ENCODE results near the gene RALGDS.
"Not testable (repeated sequence)": the region's sequence is repeated elsewhere in the genome, so short reads cannot be mapped to it uniquely, and the experiment has no call there.

RALGDS gene

DNA sequence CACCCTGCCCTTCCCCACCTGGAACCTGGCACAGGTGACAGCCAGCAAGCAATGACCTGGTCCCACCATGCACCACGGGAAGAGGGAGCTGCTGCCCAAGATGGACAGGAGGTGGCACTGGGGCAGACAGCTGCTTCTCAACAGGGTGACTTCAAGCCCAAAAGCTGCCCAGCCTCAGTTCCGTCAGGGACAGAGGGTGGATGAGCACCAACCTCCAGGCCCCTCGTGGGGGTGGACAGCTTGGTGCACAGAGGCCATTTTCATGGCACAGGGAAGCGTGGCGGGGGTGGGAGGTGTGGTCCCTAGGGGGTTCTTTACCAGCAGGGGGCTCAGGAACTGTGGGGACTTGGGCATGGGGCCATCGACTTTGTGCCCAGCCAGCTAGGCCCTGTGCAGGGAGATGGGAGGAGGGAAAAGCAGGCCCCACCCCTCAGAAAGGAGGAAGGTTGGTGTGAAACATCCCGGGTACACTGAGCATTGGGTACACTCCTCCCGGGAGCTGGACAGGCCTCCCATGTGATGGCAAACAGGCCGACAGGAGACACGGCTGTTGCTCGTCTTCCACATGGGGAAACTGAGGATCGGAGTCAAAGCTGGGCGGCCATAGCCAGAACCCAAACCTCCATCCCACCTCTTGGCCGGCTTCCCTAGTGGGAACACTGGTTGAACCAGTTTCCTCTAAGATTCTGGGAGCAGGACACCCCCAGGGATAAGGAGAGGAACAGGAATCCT lies 57.4 kb downstream of the RALGDS start:
- no peak for DNase-seq

DNA sequence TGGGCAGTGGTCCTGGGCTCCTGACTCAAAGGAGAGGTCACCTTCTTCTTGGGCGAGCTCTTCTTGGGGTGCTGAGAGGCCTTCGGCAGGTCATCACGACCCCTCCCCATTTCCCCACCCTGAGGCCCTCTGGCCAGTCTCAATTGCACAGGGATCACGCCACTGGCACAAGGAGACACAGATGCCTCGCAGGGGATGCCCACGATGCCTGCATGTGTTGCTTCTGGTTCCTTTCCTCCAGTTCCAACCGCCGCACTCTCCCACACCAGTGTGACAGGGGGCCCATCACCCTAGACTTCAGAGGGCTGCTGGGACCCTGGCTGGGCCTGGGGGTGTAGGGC lies 57.9 kb downstream of the RALGDS start:
- no peak for DNase-seq

DNA sequence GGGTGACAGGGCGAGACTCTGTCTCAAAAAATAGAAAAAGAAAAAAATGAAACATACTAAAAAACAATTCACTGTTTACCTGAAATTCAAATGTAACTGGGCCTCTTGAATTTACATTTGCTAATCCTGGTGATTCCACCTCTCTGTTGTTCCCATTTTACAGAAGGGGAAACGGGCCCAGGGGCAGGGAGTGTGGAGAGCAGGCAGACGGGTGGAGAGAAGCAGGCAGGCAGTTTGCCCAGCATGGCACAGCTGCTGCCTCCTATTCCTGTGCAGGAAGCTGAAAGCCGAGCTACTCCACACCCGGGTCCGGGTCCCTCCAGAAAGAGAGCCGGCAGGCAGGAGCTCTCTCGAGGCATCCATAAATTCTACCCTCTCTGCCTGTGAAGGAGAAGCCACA lies 58.5 kb downstream of the RALGDS start:
- not testable (repeated sequence) for DNase-seq

DNA sequence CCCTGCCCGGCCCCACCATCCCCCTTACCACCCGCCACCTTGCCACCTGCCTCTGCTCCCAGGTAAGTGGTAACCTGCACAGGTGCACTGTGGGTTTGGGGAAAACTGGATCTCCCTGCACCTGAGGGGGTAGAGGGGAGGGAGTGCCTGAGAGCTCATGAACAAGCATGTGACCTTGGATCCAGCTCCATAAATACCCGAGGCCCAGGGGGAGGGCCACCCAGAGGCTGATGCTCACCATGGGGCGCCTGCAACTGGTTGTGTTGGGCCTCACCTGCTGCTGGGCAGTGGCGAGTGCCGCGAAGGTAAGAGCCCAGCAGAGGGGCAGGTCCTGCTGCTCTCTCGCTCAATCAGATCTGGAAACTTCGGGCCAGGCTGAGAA lies 59.3 kb downstream of the RALGDS start, which contains the start of gene CEL:
Gene CEL, plus strand, starts transcription at position 218 of the 382 bp plus-strand sequence. Its CDS starts 22 bp downstream, at position 240.
- peak in 1 of 2 experiments; percentile 19 for DNase-seq

DNA sequence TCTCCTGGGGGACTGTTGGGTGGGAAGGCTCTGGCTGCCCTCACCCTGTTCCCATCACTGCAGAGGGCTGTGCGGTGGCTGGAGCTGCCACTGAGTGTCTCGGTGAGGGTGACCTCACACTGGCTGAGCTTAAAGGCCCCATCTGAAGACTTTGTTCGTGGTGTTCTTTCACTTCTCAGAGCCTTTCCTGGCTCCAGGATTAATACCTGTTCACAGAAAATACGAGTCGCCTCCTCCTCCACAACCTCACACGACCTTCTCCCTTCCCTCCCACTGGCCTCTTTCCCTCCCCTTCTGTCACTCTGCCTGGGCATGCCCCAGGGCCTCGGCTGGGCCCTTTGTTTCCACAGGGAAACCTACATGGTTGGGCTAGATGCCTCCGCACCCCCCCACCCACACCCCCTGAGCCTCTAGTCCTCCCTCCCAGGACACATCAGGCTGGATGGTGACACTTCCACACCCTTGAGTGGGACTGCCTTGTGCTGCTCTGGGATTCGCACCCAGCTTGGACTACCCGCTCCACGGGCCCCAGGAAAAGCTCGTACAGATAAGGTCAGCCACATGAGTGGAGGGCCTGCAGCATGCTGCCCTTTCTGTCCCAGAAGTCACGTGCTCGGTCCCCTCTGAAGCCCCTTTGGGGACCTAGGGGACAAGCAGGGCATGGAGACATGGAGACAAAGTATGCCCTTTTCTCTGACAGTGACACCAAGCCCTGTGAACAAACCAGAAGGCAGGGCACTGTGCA lies 59.8 kb downstream of the RALGDS start:
- DNase-seq, result peak in 1 of 2 experiments; percentile 38

DNA sequence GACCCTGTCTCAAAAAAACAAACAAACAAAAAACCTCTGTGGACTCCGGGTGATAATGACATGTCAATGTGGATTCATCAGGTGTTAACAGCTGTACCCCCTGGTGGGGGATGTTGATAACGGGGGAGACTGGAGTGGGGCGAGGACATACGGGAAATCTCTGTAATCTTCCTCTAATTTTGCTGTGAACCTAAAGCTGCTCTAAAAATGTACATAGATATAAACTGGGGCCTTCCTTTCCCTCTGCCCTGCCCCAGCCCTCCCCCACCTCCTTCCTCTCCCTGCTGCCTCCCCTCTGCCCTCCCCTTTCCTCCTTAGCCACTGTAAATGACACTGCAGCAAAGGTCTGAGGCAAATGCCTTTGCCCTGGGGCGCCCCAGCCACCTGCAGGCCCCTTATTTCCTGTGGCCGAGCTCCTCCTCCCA lies 60.6 kb downstream of the RALGDS start:
- no peak for DNase-seq

DNA sequence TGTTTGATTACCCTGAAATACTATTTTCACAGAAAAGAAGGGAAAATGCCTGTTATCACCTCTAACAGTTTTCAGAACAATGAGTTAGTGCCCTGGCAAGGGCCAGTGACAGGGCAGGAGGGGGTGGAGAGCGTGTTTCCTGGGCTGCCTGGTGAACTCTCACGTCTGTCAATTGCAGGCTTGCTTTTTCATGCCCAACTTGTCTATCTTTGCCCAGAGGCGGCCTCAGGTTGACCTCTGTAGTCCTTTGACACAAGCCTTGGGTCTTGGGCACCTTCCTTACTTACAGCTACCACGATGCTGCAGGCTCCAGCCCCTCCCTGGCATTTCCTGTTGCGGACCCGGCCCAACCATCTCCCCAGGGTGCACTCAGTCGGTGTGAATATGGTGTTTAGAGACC lies 61.4 kb downstream of the RALGDS start:
- DNase-seq, result no peak

DNA sequence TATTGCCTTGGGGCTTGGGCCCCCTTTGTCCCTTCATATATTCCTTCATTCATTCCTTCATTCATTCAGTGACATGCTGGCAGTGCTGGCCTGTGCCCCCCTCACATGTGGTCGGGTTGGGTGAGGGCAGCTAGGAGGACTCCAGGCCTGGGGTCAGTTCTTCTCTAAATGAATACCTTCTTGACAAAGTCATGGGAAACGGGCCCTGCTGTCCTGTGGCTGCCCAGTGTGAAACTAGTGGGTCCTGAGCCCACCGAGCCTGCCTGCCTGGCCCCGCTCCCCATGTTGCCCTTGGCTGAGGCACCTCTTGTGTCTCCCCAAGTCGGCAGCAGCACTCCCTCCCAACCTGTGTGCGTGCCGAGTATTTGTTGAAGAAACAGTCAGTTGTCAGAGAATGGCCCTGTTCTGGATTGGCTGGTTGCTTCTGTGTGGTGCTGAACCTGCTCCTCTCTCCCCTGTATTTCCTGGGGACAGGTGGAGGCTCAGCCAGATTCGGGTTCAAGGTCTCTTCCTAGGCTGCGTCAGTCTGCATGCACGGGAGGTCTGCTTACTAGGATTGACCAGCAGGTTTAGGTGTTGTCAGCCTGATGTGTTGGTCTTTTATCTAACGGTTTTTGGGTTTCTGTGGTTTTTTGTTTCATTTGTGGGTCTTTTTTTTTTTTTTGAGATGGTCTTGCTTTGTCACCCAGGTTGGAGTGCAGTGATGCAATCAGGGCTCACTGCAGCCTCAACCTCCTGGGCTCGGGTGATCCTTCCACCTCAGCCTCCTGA lies 62.3 kb downstream of the RALGDS start:
- no peak for DNase-seq

DNA sequence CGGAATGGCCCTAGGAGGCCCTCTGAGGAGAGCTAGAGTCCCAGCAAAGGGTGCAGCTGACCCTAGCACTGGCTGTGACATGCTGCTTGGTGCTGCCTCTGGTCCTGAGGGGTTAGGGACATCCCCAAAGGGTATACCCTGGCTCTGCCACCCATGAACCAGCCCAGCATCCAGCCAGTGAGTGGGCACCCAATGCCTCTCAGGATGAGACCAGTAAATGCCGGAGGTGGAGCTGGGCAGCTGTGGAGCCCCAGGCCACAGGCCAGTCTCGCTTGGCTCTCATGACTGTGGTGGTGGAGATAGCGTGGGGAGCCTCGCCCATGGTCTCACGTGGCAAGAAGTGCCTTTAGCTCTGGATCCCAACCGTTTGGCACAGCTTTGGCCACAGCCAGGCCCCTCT lies 63.0 kb downstream of the RALGDS start:
- no peak for DNase-seq

DNA sequence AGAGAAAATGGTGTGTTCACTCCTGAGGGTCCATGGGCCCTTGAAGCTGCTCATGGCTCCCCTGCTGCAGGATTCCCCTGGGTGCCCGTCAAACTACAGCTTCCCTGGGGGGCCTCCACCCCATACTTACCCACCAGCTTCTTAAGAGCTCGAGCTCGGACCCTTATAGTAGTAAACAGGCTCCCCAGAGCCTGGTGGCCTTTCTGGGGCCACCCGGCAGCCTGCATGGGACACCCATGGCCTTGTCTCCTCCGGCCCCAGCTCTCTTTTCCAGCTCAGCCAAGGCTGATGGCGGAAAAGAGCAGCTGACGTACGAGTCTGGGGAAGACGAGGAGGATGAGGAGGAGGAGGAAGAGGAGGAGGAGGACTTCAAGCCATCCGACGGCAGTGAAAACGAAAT lies 63.5 kb downstream of the RALGDS start:
- no peak for DNase-seq

DNA sequence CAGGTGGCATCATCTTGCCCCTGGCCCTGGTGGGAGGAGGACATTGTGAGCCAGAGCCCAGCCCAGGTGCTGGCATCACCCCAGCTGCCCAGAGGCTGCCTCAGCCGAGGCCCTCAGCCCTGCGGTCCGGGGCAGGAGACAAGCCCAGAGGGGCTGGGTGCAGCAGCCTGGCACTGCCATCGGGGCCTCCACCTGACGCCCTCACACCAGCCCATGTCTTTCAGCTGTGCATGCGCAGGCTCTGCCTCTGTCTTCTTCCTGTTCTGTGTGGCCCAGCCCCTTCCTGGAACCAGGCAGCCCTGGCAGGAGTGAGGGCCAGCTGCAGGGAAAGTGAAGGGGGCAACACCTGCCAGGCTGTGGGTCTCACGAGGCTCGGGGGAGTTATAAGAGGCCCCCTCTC lies 64.0 kb downstream of the RALGDS start:
- no peak for DNase-seq

DNA sequence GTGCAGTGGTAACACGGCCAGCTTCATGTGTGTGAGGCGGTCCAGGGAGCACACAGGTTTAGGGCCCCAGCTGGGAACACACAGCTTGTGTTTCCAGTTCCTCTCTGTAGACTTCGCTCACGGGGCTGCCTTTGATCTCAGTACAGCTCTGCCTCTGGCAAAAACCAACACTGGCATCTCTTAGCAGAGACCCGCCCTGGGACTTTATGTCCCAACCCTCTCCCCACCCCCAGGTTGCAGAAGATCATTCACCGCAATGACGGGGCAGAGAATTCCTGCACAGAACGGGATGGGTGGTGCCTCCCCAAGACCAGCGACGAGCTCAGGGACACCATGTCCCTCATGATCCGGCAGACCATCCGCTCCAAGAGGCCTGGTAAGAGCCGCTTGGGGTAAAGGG lies 64.5 kb downstream of the RALGDS start:
- no peak for DNase-seq

DNA sequence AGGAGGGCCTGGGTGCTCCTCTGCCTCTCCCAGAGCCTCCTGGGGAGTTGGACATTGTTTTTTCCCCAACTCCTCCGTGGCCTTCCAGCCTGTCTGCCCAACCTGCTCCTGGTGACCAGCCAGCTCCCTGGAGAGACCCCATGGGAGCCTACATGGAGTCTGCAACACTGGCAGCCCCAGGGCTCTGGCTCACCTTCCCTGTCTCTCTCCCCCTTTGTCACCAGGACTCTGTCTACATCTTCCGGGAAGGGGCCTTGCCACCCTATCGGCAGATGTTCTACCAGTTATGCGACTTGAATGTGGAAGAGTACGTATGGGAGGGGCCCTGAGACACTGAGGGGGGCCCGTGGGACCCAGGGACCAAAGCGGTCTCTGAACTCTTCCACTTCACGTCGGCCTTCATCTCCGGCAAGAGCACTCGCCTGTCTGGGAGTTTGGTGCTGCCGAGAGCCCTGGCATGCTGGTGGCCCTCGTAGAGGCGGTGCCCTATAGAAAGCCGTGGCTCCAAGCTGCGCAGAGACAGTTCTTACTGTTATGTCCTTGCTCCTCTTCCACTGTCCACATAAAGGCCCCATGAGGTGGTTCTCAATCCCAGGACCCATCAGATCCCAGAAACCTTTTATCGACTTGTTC lies 65.1 kb downstream of the RALGDS start:
- no peak for DNase-seq

DNA sequence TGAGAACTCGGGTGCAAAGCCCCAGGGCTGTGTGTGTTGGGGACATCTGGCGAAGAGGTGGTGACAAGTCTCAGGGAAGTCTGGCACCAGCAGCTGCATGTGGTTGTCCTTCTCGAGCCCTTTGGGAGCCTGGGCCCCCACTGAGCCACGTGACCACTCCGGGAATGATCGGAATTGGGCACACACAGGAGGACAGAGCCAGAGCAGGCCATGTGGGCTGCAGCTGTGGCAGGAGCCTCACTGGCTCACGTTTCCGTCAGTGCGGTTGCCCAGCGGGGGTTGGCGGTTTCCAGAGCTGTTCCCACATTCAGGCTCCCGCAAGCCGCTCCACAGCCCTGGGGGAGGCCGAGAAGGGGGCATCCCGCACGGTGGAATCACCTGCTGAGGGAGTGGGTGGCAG lies 66.1 kb downstream of the RALGDS start:
- DNase-seq, result no peak

DNA sequence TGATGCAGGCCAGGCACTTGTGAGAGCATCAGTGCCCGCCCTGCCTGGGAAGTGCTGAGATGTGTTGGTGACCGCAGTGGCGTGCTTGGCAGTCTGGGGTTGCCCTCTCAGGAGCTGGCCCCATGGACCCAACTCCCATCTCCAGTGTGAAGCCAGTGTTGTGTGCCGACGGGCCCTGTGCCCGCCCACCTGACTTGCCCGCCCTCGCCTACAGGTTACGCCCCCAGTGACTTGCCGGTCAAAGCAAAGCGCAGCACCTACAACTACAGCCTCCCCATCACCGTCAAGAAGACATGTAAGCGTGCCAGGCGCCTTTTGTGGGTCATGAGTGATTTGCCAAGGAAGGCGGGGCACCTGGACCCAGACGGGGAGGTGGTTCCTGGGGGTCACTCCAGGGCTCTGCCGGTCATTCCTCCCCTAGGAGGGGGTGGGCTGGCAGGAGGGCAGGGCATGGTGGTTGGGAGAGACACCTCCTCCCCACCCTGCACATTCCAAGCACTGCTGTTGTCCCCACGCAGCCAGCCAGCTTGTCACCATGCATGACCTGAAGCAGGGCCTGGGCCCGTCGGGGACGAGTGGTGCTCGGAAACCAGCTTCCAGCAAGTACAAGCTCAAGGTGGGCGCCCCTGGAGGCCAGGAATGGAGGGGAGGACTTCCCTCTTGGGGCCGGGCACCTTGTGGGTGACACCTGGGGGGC lies 66.7 kb downstream of the RALGDS start:
- DNase-seq, result no peak

DNA sequence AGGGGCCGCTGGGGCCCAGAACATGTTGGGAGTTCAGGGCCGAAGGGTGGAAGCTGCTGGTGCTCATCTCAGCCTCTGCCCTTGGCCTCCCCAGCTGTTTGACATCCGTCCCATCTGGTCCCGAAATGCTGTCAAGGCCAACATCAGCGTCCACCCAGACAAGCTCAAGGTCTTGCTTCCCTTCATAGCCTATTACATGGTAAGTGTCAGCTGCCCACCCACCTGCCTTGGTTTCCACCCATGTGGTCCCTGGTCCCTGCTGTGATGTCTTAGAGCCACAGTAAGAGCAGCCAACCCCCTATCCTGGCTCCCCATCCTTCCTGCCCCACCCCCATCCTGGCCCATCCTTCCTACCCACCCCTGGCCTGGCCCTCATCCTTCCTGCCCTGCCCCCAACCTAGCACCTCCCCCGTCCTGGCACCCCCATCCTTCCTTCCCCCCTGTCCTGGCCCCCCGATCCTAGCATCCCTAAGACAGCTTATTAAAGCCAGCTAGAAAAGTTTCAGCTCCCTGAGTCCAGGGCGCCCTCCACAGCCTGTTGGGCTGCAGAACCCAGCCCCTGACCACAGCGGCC lies 69.0 kb downstream of the RALGDS start:
- no peak for DNase-seq

DNA sequence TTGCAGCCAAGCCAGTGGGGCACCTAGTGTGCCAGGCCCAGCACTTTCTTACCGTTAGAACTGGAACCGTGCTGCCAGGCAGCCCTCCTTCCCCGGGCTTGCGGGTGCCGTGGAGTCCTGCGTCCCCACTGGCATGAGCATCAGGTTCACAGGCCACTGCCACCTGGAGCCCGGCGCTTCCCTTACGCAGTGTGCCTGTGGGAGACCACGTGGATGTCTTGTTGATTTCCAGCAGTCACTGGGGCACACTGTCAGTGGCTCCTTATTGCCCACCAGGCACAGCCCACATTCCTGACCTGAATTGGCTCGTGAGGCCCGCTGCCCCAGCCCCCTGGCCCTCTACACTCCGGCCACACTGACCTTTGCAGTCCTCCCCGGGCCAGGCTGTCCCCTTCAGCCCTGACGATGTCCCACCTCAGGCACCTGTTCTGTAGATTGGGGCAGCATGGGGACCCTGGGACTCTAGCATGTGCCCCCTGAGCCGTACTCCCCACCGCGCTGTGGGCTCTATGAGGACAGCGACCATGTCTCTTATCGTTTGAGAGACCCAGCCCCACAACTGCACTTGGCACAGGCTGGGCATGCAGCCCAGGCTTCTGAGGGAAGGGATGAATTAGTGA lies 69.6 kb downstream of the RALGDS start:
- DNase-seq, result no peak

DNA sequence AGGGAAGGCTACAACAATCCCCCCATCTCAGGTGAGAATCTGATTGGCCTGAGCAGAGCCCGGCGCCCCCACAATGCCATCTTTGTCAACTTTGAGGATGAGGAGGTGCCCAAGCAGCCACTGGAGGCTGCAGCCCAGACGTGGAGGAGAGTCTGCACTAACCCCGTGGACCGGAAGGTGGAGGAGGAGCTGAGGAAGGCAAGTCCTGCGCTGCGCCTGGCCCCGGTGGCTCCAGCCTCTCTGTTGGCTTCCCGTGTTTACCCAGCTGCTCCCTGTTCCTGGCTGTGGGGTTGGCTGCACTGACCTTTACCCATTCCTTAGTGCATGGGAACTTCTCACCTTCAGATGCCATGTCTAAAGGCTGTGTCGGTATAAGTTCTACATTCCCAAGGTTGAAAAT lies 70.3 kb downstream of the RALGDS start:
- DNase-seq, result no peak

DNA sequence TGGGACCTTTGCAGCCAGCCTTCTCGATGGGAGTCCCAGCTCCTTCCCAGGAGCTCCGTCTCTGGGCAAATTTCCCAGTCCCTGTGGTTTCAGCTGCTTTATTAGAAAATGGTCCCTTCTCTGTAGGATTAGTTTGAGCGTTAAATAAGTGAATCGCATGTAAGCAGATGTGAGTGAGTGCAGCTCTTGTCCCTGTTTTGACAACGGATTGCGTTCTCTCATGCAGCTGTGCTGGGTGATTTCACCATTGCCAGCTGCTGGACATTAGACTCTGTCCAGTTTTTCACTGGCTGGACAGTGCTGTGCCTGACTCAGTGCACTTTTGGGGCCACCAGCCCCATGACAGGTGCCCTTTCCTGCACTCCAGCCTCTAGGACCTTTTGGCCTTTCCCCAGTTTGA lies 70.9 kb downstream of the RALGDS start:
- DNase-seq, result no peak

DNA sequence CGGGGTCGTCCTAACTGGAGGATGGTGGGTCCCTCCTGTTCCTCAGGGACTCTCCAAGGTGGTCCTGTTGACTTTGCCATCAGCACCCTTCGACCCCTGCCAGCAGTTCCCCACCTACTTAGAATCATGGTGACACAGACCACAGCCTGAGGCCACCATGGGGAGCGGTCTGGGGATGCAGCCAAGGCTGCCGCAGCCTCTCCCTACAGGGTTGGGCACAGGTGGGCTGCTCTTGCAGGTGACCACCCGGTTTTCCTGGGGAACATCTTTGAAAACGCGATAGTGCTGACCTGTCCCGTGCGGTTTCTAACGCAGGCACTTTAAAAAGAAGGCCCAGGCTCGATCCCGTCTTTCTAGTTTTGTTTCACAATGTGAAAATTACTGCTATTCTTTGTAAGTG lies 72.0 kb downstream of the RALGDS start:
- no peak for DNase-seq

DNA sequence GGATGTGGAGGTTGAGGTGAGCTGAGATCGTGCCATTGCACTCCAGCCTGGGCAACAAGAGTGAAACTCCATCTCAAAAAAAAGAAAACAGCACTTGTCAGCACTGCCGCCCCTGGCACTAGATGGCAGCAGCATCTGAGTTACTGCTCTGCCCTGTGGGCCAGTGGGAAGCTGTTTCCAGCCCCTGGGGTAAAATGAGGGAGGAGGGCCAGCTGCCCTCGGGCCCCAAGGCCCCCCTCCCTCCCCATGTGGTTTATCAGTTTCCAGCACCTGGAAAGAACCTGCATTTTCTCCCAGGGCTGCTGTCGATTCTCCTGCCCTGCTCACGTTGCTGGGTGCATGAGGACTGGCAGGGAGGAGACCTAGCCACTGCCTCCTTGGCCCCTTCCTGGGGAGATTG lies 72.4 kb downstream of the RALGDS start:
- no peak for DNase-seq

Data from NCI-H526 (cell line).